WTC11 (cell line): ENCODE measurements around the gene JAML. TPM values are rescaled to one million over a fixed set of nuclear protein-coding genes. Genes with fewer than 3 reads are reported as not detected.

Experiments
- ATAC-seq: fragments of 200-7000 bp; cut with Tn5 transposase; 2 replicates; pipeline ENCODE4 v1.10.0; 2021; ENCODE audit warnings: mild to moderate bottlenecking, moderate library complexity
- CTCF ChIA-PET: fragments of 300-600 bp; sonication (Branson Sonifier 250); formaldehyde crosslinking; loops from one replicate; lab custom pipeline; 2021; ENCODE audit warnings: antibody characterized with exemption; lab: Charles Lee
- POLR2A ChIA-PET: fragments of 350-600 bp; sonication (Branson Sonifier 250); formaldehyde crosslinking; loops from one replicate; lab custom pipeline; 2021; ENCODE audit warnings: antibody characterized with exemption; lab: Charles Lee
- DNase-seq: peaks from one replicate; pipeline ENCODE4 v3.0.0; 2021; ENCODE audit warnings: low spot score
- H3K27ac Mint-ChIP-seq: 2 replicates; pipeline ENCODE4 v1.8.0; 2021; ENCODE audit warnings: mixed read lengths
- H3K27me3 Mint-ChIP-seq: 2 replicates; pipeline ENCODE4 v1.8.0; 2021; ENCODE audit warnings: low read depth, mild to moderate bottlenecking, moderate library complexity, mixed read lengths
- H3K36me3 Mint-ChIP-seq: 2 replicates; pipeline ENCODE4 v1.8.0; 2021; ENCODE audit warnings: mixed read lengths
- H3K4me1 Mint-ChIP-seq: 2 replicates; pipeline ENCODE4 v1.8.0; 2022; ENCODE audit warnings: mixed read lengths
- H3K4me3 Mint-ChIP-seq: 2 replicates; pipeline ENCODE4 v1.8.0; 2021; ENCODE audit warnings: mild to moderate bottlenecking, moderate library complexity, mixed read lengths
- H3K9me3 Mint-ChIP-seq: 2 replicates; pipeline ENCODE4 v1.8.0; 2021; ENCODE audit warnings: mixed read lengths
- ATF2 ChIP-seq: sonication (generic); formaldehyde crosslinking; IDR thresholded peaks from 2 replicates; pipeline ENCODE4 v1.8.1; 2022; ENCODE audit warnings: low read depth, missing genetic modification reagents, borderline replicate concordance
- CREB1 ChIP-seq: sonication (generic); formaldehyde crosslinking; IDR thresholded peaks from 2 replicates; pipeline ENCODE4 v1.8.0; 2023; ENCODE audit warnings: mild to moderate bottlenecking, missing genetic modification reagents
- GRHL2 ChIP-seq: fragments of 250-450 bp; sonication (Bioruptor Pico); IDR thresholded peaks from 2 replicates; pipeline ENCODE4 v1.8.0; 2022; ENCODE audit warnings: mild to moderate bottlenecking, moderate library complexity; ENCODE audit not compliant: insufficient replicate concordance, severe bottlenecking
- IRF2 ChIP-seq: sonication (generic); formaldehyde crosslinking; IDR thresholded peaks from 2 replicates; pipeline ENCODE4 v1.8.0; 2022; ENCODE audit warnings: low read depth, missing genetic modification reagents, borderline replicate concordance
- NR2C2 ChIP-seq: sonication (generic); formaldehyde crosslinking; IDR thresholded peaks from 2 replicates; pipeline ENCODE4 v1.8.0; 2022; ENCODE audit warnings: mild to moderate bottlenecking, missing genetic modification reagents
- OVOL2 ChIP-seq: fragments of 250-450 bp; sonication (Bioruptor Pico); IDR thresholded peaks from 2 replicates; pipeline ENCODE4 v1.9.0; 2021; ENCODE audit warnings: mild to moderate bottlenecking, borderline replicate concordance
- PREB ChIP-seq: sonication (generic); formaldehyde crosslinking; IDR thresholded peaks from 2 replicates; pipeline ENCODE4 v1.8.1; 2022; ENCODE audit warnings: mild to moderate bottlenecking, missing genetic modification reagents, moderate library complexity, borderline replicate concordance
- PRRX2 ChIP-seq: fragments of 250-450 bp; sonication (Bioruptor Pico); IDR thresholded peaks from 2 replicates; pipeline ENCODE4 v1.8.0; 2021; ENCODE audit warnings: mild to moderate bottlenecking
- SMAD4 ChIP-seq: sonication (generic); formaldehyde crosslinking; IDR thresholded peaks from 2 replicates; pipeline ENCODE4 v1.8.0; 2022; ENCODE audit warnings: mild to moderate bottlenecking, missing genetic modification reagents
- SOX15 ChIP-seq: fragments of 250-450 bp; sonication (Bioruptor Pico); IDR thresholded peaks from 2 replicates; pipeline ENCODE4 v1.9.0; 2021; ENCODE audit warnings: mild to moderate bottlenecking
- ZNF121 ChIP-seq: sonication (generic); formaldehyde crosslinking; IDR thresholded peaks from 2 replicates; pipeline ENCODE4 v1.8.0; 2023; ENCODE audit warnings: missing genetic modification reagents
- ZNF263 ChIP-seq: sonication (generic); formaldehyde crosslinking; IDR thresholded peaks from 2 replicates; pipeline ENCODE4 v1.8.1; 2022; ENCODE audit warnings: low read depth, mild to moderate bottlenecking, moderate library complexity, missing genetic modification reagents
- total RNA-seq: library from RNA; stranded (reverse); gene quantifications from 3 replicates; pipeline ENCODE4 v1.2.3, GENCODE V29; 2021
- TF ChIP-seq, protein P1 (sequence below): sonication (generic); formaldehyde crosslinking; IDR thresholded peaks from 2 replicates; pipeline ENCODE4 v1.8.0; 2023; ENCODE audit warnings: missing genetic modification reagents
- TF ChIP-seq, protein P2 (sequence below): fragments of 250-450 bp; sonication (Bioruptor Pico); IDR thresholded peaks from 2 replicates; pipeline ENCODE4 v1.9.0; 2021; ENCODE audit warnings: moderate library complexity, mild to moderate bottlenecking, inconsistent platforms, borderline replicate concordance
- TF ChIP-seq, protein P3 (sequence below): fragments of 250-450 bp; sonication (Bioruptor Pico); IDR thresholded peaks from 2 replicates; pipeline ENCODE4 v2.1.2; 2022; ENCODE audit warnings: mild to moderate bottlenecking, moderate library complexity
- TF ChIP-seq, protein P4 (sequence below): sonication (generic); formaldehyde crosslinking; IDR thresholded peaks from 2 replicates; pipeline ENCODE4 v1.8.0; 2022; ENCODE audit warnings: mild to moderate bottlenecking, missing genetic modification reagents
- TF ChIP-seq, protein P5 (sequence below): fragments of 200-600 bp; IDR thresholded peaks from 2 replicates; pipeline ENCODE4 v1.8.0; 2022; ENCODE audit warnings: antibody characterized with exemption
- TF ChIP-seq, protein P6 (sequence below): sonication (generic); formaldehyde crosslinking; IDR thresholded peaks from 2 replicates; pipeline ENCODE4 v1.8.0; 2022; ENCODE audit warnings: mild to moderate bottlenecking, missing genetic modification reagents

JAML gene
- total RNA-seq, 1 experiment from 2014 or later: 0.24 TPM

GRCh38 chr11:118229274-118229847, 4.5 kb upstream of the JAML start:
- Mint-ChIP-seq H3K27ac (no peak overlapping the region), H3K9me3 (no peaks in the 10 kb centered on the region), H3K27me3 (no peaks in the 10 kb centered on the region; the same call in 1 of the 2 replicates), H3K4me1 (no peaks in the 10 kb centered on the region), H3K4me3 (no peak overlapping the region), H3K36me3 (no peaks in the 10 kb centered on the region)
- CTCF ChIA-PET: no interaction called here
- DNase-seq: no peak
- no peak for TF ChIP-seq ZNF121 (CRISPR knock-in tag)
- POLR2A ChIA-PET: interaction anchor here (0.6 kb wide), 1 partner anchor 31 kb away, joined by 3 read pairs; no protein-coding TSS in a partner anchor
- no peak for ATAC-seq

DNA sequence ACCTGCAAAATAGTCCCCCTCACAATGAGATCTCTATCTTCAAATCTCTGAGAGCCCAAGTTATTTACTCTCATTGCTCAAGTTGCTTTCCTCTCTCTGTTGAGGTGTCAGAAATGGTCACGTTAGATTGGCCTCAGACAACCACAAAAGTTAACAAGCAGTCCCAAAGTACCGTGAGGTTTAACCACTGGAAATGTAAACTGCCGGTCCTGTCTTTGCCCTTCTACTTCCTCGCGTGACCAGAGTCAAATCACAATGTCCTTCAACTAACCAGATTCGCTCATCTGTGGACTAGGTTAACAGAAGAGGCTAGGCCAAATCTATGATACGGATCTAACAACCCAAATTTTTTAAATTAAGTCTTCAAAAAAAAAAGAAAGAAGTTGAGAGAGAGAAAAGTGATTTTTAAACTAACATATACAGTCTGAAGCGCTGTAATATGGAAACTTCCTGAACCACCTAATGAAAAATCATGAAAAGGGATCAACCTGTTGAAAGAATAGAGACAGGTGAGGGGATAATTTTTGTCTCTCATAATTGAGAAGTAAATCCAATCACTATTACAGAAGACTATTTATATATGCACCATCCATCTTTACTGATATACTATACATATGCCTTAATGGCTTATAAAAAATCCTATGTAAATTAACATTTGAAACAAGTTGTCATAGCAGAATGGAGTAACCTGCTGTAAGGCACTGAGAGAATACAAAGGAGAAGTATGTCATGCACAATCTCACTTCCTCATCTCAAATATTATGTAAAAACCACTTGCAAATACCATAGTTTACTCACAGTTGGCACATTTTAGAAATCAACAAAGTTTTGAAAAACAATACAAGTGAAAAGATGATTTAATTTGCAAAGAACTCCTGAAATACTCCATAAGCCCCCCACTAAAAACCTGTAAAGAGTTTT, 3.3 kb upstream of the JAML start:
- H3K27me3 Mint-ChIP-seq: no peaks in the 10 kb centered on the region; the same call in 1 of the 2 replicates
- ChIA-PET CTCF (no interaction called here), POLR2A (no interaction called here)
- ATAC-seq (no peak), DNase-seq (no peak)
- H3K4me3 Mint-ChIP-seq: no peak overlapping the region
- H3K9me3 Mint-ChIP-seq: no peaks in the 10 kb centered on the region
- H3K4me1 Mint-ChIP-seq: no peaks in the 10 kb centered on the region
- H3K27ac Mint-ChIP-seq: no peak overlapping the region
- no peaks in the 10 kb centered on the region for H3K36me3 Mint-ChIP-seq
- TF ChIP-seq, protein P1, sequence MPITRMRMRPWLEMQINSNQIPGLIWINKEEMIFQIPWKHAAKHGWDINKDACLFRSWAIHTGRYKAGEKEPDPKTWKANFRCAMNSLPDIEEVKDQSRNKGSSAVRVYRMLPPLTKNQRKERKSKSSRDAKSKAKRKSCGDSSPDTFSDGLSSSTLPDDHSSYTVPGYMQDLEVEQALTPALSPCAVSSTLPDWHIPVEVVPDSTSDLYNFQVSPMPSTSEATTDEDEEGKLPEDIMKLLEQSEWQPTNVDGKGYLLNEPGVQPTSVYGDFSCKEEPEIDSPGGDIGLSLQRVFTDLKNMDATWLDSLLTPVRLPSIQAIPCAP: no peak

GRCh38 chr11:118226781-118227180, 2.0 kb upstream of the JAML start:
- Mint-ChIP-seq H3K27me3 (no peaks in the 10 kb centered on the region; the same call in 1 of the 2 replicates), H3K4me3 (no peak overlapping the region), H3K36me3 (no peaks in the 10 kb centered on the region), H3K9me3 (no peaks in the 10 kb centered on the region), H3K27ac (no peak overlapping the region), H3K4me1 (no peaks in the 10 kb centered on the region)
- ATAC-seq (no peak), DNase-seq (no peak)
- TF ChIP-seq ATF2 (CRISPR knock-in tag) (no peak), GRHL2 (no peak), CREB1 (CRISPR knock-in tag) (no peak), ZNF263 (no peak), NR2C2 (CRISPR knock-in tag) (no peak), IRF2 (CRISPR knock-in tag) (no peak), SMAD4 (CRISPR knock-in tag) (no peak), PREB (CRISPR knock-in tag) (no peak), PRRX2 (CRISPR knock-in tag) (no peak), ZNF121 (CRISPR knock-in tag) (no peak), SOX15 (CRISPR knock-in tag) (no peak), OVOL2 (no peak)
- TF ChIP-seq, protein P2, sequence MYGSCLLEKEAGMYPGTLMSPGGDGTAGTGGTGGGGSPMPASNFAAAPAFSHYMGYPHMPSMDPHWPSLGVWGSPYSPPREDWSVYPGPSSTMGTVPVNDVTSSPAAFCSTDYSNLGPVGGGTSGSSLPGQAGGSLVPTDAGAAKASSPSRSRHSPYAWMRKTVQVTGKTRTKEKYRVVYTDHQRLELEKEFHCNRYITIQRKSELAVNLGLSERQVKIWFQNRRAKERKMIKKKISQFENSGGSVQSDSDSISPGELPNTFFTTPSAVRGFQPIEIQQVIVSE (CRISPR knock-in tag): no peak
- TF ChIP-seq, protein P3, sequence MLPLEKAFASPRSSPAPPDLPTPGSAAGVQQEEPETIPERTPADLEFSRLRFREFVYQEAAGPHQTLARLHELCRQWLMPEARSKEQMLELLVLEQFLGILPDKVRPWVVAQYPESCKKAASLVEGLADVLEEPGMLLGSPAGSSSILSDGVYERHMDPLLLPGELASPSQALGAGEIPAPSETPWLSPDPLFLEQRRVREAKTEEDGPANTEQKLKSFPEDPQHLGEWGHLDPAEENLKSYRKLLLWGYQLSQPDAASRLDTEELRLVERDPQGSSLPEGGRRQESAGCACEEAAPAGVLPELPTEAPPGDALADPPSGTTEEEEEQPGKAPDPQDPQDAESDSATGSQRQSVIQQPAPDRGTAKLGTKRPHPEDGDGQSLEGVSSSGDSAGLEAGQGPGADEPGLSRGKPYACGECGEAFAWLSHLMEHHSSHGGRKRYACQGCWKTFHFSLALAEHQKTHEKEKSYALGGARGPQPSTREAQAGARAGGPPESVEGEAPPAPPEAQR (CRISPR knock-in tag): no peak
- TF ChIP-seq, protein P4, sequence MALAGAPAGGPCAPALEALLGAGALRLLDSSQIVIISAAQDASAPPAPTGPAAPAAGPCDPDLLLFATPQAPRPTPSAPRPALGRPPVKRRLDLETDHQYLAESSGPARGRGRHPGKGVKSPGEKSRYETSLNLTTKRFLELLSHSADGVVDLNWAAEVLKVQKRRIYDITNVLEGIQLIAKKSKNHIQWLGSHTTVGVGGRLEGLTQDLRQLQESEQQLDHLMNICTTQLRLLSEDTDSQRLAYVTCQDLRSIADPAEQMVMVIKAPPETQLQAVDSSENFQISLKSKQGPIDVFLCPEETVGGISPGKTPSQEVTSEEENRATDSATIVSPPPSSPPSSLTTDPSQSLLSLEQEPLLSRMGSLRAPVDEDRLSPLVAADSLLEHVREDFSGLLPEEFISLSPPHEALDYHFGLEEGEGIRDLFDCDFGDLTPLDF (CRISPR knock-in tag): no peak
- TF ChIP-seq, protein P5, sequence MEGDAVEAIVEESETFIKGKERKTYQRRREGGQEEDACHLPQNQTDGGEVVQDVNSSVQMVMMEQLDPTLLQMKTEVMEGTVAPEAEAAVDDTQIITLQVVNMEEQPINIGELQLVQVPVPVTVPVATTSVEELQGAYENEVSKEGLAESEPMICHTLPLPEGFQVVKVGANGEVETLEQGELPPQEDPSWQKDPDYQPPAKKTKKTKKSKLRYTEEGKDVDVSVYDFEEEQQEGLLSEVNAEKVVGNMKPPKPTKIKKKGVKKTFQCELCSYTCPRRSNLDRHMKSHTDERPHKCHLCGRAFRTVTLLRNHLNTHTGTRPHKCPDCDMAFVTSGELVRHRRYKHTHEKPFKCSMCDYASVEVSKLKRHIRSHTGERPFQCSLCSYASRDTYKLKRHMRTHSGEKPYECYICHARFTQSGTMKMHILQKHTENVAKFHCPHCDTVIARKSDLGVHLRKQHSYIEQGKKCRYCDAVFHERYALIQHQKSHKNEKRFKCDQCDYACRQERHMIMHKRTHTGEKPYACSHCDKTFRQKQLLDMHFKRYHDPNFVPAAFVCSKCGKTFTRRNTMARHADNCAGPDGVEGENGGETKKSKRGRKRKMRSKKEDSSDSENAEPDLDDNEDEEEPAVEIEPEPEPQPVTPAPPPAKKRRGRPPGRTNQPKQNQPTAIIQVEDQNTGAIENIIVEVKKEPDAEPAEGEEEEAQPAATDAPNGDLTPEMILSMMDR: no peak
- TF ChIP-seq, protein P6, sequence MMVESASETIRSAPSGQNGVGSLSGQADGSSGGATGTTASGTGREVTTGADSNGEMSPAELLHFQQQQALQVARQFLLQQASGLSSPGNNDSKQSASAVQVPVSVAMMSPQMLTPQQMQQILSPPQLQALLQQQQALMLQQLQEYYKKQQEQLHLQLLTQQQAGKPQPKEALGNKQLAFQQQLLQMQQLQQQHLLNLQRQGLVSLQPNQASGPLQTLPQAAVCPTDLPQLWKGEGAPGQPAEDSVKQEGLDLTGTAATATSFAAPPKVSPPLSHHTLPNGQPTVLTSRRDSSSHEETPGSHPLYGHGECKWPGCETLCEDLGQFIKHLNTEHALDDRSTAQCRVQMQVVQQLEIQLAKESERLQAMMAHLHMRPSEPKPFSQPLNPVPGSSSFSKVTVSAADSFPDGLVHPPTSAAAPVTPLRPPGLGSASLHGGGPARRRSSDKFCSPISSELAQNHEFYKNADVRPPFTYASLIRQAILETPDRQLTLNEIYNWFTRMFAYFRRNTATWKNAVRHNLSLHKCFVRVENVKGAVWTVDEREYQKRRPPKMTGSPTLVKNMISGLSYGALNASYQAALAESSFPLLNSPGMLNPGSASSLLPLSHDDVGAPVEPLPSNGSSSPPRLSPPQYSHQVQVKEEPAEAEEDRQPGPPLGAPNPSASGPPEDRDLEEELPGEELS (CRISPR knock-in tag): no peak
- ChIA-PET CTCF (no interaction called here), POLR2A (no interaction called here)
